GM18951 (cell line): ENCODE measurements around the gene LTB4R2.

Experiments used
- POLR2A ChIP-seq: IDR thresholded peaks from 4 replicates; pipeline ENCODE4 v1.6.1; 2011; ENCODE audit warnings: mild to moderate bottlenecking; ENCODE audit not compliant: insufficient read length, insufficient read depth; ENCODE audit errors: extremely low read depth
- in situ Hi-C: fragments of 300-500 bp; cut with MboI; formaldehyde crosslinking; loops from one replicate; pipeline ENCODE4 v1.12.0; 2022; ENCODE audit warnings: low sequenced_read_pairs, mixed read lengths, inconsistent platforms; ENCODE audit not compliant: unreplicated experiment

Gene LTB4R2

DNA sequence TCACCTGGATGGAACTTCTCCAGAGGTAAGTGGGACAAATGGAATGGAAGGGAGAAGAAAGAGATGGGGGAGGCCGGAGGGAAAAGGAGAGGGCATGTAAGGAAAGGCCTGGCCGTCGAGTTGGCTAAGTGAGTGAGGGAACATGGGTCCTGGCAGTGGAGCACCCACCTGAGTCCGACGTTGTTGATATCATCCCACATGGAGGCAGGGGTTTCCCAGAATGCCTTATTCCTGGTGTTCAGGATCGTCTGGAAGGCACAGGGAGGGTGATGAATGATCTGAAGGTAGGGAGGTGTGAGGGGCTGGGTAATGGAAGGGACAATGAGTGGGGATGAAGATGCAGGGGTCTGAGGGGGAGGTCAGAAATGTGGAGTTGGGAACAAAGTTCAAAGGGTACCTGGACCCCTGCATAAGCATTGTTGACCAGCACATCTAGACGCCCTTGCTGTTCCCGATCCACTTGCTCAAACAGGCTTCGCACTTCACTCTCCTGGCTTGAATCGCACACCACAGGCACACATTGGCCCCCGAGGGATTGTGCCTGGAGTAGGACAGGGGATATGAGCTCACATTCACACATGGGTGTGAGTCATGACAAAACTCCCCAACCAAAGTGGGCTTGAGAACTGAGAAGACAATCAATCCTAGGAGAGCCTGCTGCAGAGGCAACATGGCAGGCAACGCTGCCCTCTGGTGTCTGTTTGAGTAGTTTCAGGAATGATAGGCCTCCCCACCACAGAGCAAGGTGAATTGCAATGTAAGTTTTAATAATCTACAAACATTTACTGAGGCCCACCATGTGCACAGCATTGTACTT is 13.4 kb upstream of the LTB4R2 start:
- in situ Hi-C loops = loop anchor here (5.0 kb wide), 1 partner anchor 54 kb away; the partner anchor contains the start of gene TINF2
- TF ChIP-seq POLR2A = no peak

DNA sequence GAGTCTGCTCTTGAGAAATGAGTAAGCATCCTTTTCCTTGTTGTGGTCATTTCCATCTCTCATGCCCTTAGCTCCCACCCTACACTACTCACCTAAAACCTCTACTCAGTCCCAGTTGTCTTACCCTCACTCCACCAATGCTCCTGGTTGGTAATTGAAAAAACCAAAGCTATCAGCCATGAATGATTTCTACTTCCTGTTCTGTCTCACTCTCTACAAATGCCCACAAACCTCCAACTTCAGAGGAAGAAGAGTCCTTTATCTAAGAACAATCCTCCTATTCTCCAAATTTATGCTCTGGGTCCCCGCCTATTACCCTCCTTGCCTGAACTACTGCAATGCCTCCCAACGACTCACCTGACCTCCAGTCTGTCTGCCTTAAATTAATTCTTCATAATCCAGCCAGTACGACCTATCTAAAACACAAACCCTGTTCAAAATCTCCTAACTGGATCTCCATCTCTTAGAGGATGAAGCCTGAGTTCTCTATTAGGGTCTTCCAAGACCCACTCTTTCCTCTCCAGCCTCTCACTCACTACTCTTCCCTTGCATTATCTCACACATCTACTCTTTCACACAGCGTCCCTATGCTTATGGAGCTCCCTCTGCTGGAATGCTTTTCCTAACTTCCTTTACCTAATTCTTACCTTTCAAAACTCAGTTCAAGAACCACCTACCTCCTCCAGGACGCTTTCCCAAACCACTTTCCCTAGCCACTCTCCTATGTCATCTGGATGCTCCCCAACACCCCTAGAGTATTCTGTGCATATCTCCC is 12.6 kb upstream of the LTB4R2 start:
- in situ Hi-C loops = loop anchor here (5.0 kb wide), 1 partner anchor 55 kb away; the partner anchor contains the start of gene TINF2
- TF ChIP-seq POLR2A = no peak

DNA sequence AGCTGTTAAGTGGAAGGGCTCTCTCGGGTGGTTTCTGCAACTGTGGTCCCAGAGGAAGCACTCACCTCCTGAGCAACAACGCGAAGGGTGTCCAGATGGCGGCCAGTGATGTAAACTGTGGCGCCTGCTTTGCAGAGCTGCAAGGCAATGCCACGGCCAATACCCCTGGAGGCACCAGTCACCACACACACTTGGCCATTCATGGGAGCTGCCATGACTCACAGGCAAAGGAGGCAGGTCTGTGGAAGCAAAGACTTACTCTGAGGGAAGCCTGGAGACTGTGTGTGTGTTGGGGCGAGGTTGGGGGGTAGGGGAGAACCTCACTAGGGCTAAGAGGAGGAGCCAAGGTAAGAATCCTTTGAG is 11.1 kb upstream of the LTB4R2 start:
- in situ Hi-C loops = loop anchor here (5.0 kb wide), 1 partner anchor 57 kb away; the partner anchor contains the start of gene TINF2
- TF ChIP-seq POLR2A = no peak

DNA sequence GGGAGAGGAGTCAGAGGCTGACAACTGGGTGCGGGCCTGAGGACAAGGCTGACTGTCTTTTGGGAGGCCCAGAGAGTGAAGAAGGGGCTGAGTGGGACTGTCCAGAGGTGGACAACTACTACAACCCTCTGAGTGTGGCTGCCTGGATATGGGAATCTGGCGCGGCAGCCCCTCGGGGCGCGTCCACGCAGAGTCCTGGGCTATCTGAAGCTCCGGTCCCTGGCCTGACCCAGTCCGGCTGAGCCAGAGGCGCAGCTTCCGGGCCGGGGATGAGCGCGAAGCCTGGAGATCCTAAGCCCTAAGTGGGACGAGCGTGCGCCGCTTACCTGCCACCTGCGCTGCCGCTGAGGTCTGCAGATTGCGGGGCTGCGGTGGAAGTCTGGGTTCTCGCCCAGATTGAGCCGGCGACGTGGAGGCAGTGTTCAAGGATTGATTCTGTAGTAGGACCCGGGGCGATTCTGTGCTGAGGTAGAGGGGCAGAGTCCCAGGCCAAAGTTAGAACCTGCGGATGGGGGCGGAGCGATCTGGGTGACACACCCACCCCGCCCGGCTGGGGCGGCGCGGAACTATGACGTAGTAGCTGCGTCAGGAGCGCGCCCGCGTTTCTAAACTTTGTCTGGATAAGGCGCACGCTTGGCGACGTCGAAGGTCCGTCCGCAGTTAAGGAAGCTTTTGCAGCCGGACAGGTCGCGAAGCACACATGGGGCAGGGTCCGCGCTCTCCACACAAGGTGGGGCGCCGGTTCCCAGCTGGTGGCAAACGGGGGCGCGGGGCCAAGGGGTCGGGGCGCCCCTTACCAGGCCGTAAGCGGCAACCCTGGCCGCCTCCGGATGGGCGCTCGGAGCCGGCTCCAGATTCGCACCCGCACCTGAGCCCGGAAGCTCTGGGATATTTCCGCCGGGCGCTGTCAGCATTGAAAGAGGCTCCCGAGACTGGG is 10.4 kb upstream of the LTB4R2 start, which contains the start of the genes DHRS1 and NOP9:
DHRS1 (minus strand) TSS at position 526 of the 937 bp plus-strand sequence. CDS start 674 bp downstream, outside the sequence.
NOP9 (plus strand) TSS at position 596 of the 937 bp plus-strand sequence; CDS start at position 701, 105 bp downstream.
- in situ Hi-C loops = loop anchor here (5.0 kb wide), 1 partner anchor 57 kb away; the partner anchor contains the start of gene TINF2
- TF ChIP-seq POLR2A = peak; percentile 82

DNA sequence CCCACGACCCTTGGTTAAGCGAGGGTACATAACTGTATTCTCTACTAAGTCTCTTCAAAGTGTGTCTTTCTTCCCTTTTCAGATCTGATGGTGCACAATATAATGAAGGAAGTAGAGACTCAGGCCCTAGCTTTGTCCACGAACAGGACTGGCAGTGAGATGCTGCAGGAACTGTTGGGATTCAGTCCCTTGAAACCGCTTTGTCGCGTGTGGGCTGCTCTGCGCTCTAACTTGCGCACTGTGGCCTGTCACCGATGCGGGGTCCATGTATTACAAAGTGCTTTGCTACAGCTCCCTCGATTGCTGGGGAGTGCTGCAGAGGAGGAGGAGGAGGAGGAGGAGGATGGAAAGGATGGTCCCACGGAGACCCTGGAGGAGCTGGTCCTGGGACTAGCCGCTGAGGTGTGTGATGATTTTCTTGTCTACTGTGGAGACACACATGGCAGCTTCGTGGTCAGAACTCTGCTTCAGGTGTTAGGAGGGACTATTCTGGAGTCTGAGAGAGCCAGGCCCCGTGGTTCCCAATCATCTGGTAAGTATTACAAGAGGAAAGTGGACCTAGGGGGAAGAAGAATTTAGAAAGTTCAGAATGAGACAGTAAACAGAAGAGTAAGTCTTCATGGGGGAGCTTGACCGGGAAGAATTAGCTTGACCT is 9.5 kb upstream of the LTB4R2 start:
- in situ Hi-C loops = no loop called here
- TF ChIP-seq POLR2A = no peak

DNA sequence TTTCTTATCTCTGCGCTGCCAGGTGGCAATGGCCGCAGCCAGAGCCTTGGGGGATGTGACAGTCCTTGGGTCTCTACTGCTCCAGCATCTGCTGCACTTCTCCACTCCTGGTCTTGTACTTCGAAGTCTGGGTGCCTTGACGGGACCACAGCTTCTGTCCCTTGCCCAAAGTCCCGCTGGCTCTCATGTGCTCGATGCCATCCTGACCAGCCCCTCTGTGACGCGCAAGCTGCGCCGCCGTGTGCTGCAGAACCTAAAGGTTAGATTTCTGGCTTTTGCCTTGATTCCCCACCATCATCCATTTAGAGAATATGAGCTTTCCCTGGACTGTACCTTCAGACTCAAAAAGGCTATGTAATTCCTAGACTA is 5.9 kb upstream of the LTB4R2 start:
- TF ChIP-seq POLR2A = no peak
- in situ Hi-C loops = no loop called here

DNA sequence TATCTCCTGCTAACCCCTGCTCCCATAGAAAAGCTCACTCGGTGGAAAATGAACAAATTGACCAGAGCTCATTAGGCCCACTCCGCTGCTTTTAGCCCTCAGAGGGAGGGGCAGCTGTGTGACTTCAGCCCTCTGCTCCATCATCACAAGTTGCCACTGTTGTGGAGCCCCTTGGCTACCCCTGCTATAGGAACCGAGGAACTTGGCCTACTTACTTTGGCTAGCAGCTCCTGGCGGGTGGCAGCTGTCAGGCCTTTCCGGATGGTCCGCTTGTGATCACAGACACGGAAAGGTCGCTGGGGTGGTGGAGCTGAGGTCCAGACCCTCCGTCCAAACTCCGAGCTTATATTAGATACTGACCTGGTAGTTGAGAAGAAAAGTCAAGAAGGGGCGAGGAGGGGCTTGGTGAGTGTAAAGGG is 2.8 kb upstream of the LTB4R2 start:
- TF ChIP-seq POLR2A = no peak

DNA sequence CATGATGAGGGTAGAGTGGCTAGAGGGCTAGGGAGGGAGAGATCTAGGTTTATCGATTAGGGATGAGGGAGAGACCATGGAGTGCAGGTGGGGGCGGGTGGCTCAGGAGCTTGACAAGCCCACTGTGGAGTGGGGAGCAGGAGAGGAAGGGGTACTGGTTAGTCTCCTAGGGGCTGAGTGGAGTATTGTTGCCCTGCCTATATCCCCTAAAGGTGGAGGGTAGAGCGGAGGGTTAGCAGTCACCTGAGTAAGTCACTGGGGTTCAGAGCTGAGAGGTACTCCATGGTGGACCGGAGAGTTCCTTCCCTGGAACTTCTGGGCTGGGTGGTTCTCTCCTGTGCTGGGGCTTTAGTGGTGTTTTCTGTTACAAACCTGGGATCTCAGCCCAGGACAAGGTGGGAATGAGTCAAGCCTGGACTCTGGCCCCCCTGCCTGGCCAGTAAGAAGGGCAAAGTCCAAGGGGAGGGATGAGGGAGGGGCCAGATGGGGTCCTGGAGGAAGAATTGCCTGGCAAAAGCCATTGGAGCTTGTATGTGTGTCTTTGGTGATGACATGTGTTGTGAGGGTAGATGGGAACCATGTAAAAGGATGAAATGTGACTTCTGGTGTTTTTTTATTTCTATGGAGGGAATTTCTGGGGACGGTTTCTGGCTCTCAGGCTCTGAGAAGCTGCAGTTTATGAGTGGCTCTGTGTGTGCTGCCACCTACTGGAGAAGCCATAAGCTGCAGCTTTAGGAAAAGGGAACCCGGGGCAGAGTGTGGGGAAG is 2.2 kb upstream of the LTB4R2 start, which contains the start of gene CIDEB:
CIDEB (minus strand) TSS at position 403 of the 767 bp plus-strand sequence; CDS start at position 284, 119 bp downstream.
- in situ Hi-C loops = no loop called here

More for the DNA sequence above, 2.8 kb upstream of the LTB4R2 start:
- in situ Hi-C loops = no loop called here

DNA sequence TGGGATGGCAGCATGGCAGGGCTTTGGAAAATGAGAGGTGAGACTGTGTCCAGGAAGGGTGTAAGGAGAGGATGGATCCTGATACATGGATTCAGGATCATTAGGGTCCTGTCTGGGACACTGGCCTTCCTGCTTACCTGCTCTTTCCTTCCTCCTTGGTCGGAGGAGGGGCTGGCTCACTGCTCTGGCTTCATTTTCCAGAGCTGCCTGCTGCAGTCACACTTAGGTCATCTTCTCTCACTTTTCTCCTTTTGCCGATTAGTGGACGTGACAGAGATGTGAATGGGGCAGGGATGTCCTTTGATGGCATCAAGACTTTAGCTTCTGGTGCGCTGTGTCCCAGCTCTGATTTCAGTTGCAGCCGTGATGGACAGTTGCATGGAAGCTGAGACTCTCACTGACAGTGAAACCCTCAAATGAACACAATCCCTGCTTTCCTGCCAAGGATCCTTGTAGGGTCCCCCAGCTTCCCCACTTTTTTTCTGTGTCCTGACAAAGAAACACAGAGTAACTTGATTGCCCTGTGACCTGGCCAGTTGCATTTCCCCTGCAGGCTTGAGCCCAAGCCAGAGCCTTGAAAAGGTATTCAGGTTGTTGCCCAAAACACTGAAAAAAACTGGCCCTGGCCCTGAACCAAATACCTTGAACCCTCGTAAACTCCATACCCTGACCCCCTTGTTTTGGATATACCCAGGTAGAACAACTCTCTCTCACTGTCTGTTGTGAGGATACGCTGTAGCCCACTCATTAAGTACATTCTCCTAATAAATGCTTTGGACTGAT is 1.4 kb upstream of the LTB4R2 start:
- in situ Hi-C loops = no loop called here

More for the DNA sequence above, 2.2 kb upstream of the LTB4R2 start, which contains the start of gene CIDEB:
- TF ChIP-seq POLR2A = no peak

DNA sequence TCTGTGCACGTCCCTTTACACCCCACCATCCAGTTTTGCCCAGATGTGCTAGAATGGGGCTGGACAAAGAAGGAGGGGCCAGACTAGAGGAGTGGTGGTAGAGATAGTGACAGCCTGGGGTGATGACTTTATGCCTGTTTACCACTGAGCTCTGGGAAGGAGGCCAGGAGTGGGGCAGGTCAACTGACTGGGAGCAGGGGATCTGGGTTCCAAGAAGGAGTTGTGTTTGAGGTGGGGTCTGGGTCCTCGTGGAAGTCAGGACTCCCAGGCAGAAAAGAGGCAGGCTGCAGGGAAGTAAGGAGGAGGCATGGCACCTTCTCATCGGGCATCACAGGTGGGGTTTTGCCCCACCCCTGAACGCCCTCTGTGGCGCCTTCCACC is 315 bp downstream of the LTB4R2 start:
- no peak for TF ChIP-seq POLR2A
- in situ Hi-C loops = no loop called here

More for the DNA sequence above, 1.4 kb upstream of the LTB4R2 start:
- no peak for TF ChIP-seq POLR2A
